Stimulated activated CD8-positive, alpha-beta memory T cell treated with anti-CD3 and anti-CD28 coated beads, Interleukin-15, amount 100 ng/mL, for 24 hours (primary cell): ENCODE measurements around the gene TNP1.

Source experiments
- DNase-seq: peaks from one replicate; pipeline ENCODE4 v3.0.0-alpha.2; 2020; ENCODE audit warnings: low read depth

TNP1 gene

GRCh38 chr2:216838151-216838550 is 21.7 kb downstream of the TNP1 start:
- no peak for DNase-seq

- DNase-seq: no peak
Observed at GRCh38 chr2:216837740-216838139, 22.1 kb downstream of the TNP1 start.

GRCh38 chr2:216833061-216833460 is 26.8 kb downstream of the TNP1 start:
- no peak for DNase-seq

- no peak for DNase-seq
Observed at GRCh38 chr2:216830346-216830745, 29.5 kb downstream of the TNP1 start.

GRCh38 chr2:216829533-216829932 is 30.3 kb downstream of the TNP1 start:
- no peak for DNase-seq

- DNase-seq: no peak
Observed at GRCh38 chr2:216827073-216827720, 32.7 kb downstream of the TNP1 start.

- no peak for DNase-seq
Observed at GRCh38 chr2:216822470-216822869, 37.4 kb downstream of the TNP1 start.

GRCh38 chr2:216820709-216821108 is 39.2 kb downstream of the TNP1 start:
- DNase-seq: no peak

- no peak for DNase-seq
Observed at GRCh38 chr2:216819766-216820165, 40.1 kb downstream of the TNP1 start.

GRCh38 chr2:216819055-216819454 is 40.8 kb downstream of the TNP1 start:
- no peak for DNase-seq

GRCh38 chr2:216810399-216811160 is 49.3 kb downstream of the TNP1 start:
- DNase-seq: no peak
